Choroid plexus epithelial cell (primary cell): ENCODE data around the gene KCNAB1.
"Not testable (repeated sequence)": the region's sequence is repeated elsewhere in the genome, so short reads cannot be mapped to it uniquely, and the experiment has no call there.

ENCODE experiments used
- DNase-seq: peaks from one replicate; pipeline ENCODE4 v3.0.0-alpha.2; 2010; ENCODE audit warnings: low read depth
- H3K4me3 ChIP-seq: 2 replicates; pipeline ENCODE4 v1.5.1; 2011; ENCODE audit warnings: low read depth, mild to moderate bottlenecking, control low read depth, low read length, moderate library complexity
- CTCF ChIP-seq: conservative IDR thresholded peaks from 2 replicates; pipeline ENCODE4 v1.5.1; 2011; ENCODE audit warnings: low read depth, mild to moderate bottlenecking, control low read depth, inconsistent platforms, low read length, moderate library complexity

Gene KCNAB1

GRCh38 chr3:156227704-156228103 is 107.3 kb downstream of the KCNAB1 start:
- DNase-seq: no peak
- no peak overlapping the region for H3K4me3 ChIP-seq
- TF ChIP-seq CTCF: no peak

GRCh38 chr3:156230278-156230900 is 110.0 kb downstream of the KCNAB1 start:
- no peak overlapping the region for H3K4me3 ChIP-seq
- no peak for DNase-seq
- TF ChIP-seq CTCF: no peak

- DNase-seq, H3K4me3 ChIP-seq: not testable (repeated sequence)
These were observed 110.8 kb downstream of the KCNAB1 start for GRCh38 chr3:156231221-156231620.

GRCh38 chr3:156233876-156234275 is 113.5 kb downstream of the KCNAB1 start:
- no peak for DNase-seq
- no peak overlapping the region for H3K4me3 ChIP-seq
- no peak for TF ChIP-seq CTCF

GRCh38 chr3:156236556-156237260 is 116.3 kb downstream of the KCNAB1 start:
- DNase-seq: no peak
- no peak overlapping the region for H3K4me3 ChIP-seq
- TF ChIP-seq CTCF: no peak

- no peak for TF ChIP-seq CTCF
- no peak for DNase-seq
- H3K4me3 ChIP-seq: no peak overlapping the region
These were observed 120.3 kb downstream of the KCNAB1 start for GRCh38 chr3:156240642-156241041.

GRCh38 chr3:156246961-156247725 is 126.8 kb downstream of the KCNAB1 start:
- no peak overlapping the region for H3K4me3 ChIP-seq
- no peak for TF ChIP-seq CTCF
- DNase-seq: peak; percentile 17
